NT2/D1 (cell line): ENCODE data around the gene DBN1.

Experiments
- DNase-seq: peaks from one replicate; pipeline ENCODE4 v3.0.0-alpha.2; 2011; ENCODE audit warnings: low read depth, low spot score
- H3K27me3 ChIP-seq: 2 replicates; pipeline ENCODE4 v1.6.0; 2011; ENCODE audit warnings: mild to moderate bottlenecking; ENCODE audit not compliant: insufficient read length, insufficient read depth
- H3K36me3 ChIP-seq: 2 replicates; pipeline ENCODE4 v1.6.1; 2011; ENCODE audit warnings: mild to moderate bottlenecking, low read length, mixed read lengths; ENCODE audit not compliant: insufficient read depth, insufficient read length
- H3K4me1 ChIP-seq: 2 replicates; pipeline ENCODE4 v1.5.1; 2011; ENCODE audit not compliant: insufficient read depth, insufficient read length
- H3K4me3 ChIP-seq: 2 replicates; pipeline ENCODE4 v1.5.1; 2011; ENCODE audit warnings: low read depth; ENCODE audit not compliant: insufficient read length
- H3K9ac ChIP-seq: 2 replicates; pipeline ENCODE4 v1.6.0; 2011; ENCODE audit warnings: low read depth; ENCODE audit not compliant: insufficient read length
- H3K9me3 ChIP-seq: 2 replicates; pipeline ENCODE4 v1.5.1; 2011; ENCODE audit warnings: mild to moderate bottlenecking, low read length; ENCODE audit not compliant: insufficient read depth
- SUZ12 ChIP-seq: IDR thresholded peaks from 2 replicates; pipeline ENCODE4 v1.6.1; 2011; ENCODE audit not compliant: insufficient read length, insufficient read depth; ENCODE audit errors: extremely low read depth
- YY1 ChIP-seq: IDR thresholded peaks from 2 replicates; pipeline ENCODE4 v1.6.1; 2011; ENCODE audit not compliant: insufficient read length, insufficient read depth
- ZNF274 ChIP-seq: IDR thresholded peaks from 2 replicates; pipeline ENCODE4 v1.6.1; 2011; ENCODE audit warnings: mild to moderate bottlenecking, low read depth, low read length

DBN1 gene

DNA sequence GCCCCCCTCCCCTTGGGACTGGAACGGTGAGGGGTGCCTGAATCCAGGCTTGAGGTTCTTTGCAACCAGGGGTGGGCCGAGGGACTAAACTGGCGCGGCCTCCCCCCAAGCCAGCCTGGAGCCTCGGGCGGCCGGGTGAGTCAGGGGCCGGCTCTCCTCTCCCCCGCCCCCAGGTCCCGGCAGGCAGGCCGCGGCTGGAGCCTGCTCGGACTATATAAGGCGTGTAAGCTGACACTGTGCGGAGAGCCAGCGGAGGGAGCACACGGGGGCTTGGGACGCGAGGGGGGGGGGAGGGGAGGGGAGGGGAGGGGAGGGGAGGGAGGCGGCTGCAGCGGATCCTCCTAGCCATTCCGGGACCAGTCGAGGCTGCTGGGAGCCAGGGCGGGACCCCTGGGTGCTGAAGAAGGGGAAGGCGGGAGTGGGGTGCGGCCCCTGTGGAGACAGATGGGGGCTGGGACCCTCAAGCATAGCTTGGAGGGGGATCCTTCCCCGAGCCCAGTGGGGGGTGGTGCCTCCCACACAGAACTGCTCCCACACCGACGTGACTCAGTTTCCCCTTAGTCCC is 23.4 kb upstream of the DBN1 start:
- Histone ChIP-seq H3K9me3 (no peaks in the 10 kb centered on the region), H3K4me1 (peaks cover 46% of the 10 kb centered on the region), H3K4me3 (peak overlapping the region; percentile 85), H3K9ac (peak overlapping the region; percentile 98), H3K27me3 (peaks cover 11% of the 10 kb centered on the region), H3K36me3 (peaks cover 44% of the 10 kb centered on the region)
- DNase-seq = peak; percentile 85
- TF ChIP-seq YY1 = no peak
- TF ChIP-seq ZNF274 = no peak
- no peak for TF ChIP-seq SUZ12

GRCh38 chr5:177496070-177496726 is 22.8 kb upstream of the DBN1 start:
- Histone ChIP-seq H3K9me3 (no peaks in the 10 kb centered on the region), H3K27me3 (peaks cover 11% of the 10 kb centered on the region), H3K9ac (peak overlapping the region; percentile 98), H3K4me1 (peaks cover 45% of the 10 kb centered on the region), H3K36me3 (peaks cover 49% of the 10 kb centered on the region), H3K4me3 (peak overlapping the region; percentile 67)
- TF ChIP-seq ZNF274 (no peak), YY1 (no peak), SUZ12 (no peak)
- no peak for DNase-seq

DNA sequence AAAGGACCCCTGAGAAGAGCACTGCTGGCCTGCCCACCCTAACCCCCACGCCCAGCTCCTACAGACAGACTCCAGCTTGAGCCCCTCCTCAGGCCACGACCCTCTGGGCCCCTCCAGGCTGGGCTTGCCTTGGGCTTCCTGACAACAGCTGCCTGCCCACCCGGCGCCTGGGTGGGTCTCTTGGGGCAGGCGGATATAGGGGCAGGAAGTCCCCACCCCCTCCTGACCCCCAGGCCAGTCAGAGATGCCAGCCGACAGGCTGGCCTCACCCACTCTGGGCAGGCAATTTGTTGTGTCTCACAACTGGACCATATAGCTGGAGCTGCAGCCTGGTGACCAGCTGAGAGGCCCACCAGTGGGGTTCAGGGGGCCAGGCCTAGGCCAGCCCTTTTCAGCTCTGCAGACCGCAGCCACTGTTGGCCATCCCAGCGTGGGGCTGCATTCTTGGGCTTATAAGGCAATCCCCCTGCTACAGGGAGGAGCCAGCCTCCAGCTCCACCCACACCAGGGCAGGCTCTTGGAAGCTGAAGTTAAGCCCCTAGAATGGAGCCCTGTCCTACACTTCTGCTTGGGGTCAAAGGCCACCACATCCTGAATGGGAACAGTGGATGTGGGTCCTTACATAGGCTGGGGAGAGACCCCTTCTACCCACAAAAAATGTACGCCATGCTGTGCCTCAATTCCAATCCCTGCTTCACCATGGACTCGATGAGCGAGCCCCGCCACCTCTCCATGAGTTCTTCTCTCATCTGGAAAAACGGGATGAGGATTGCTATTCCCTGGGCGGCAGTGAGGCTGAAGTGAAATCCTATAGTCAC is 22.0 kb upstream of the DBN1 start:
- TF ChIP-seq SUZ12 (no peak), ZNF274 (no peak), YY1 (no peak)
- H3K4me3 ChIP-seq = peak overlapping the region; percentile 67
- DNase-seq = peak; percentile 90
- H3K4me1 ChIP-seq = peaks cover 52% of the 10 kb centered on the region
- H3K36me3 ChIP-seq = peaks cover 57% of the 10 kb centered on the region
- H3K9me3 ChIP-seq = no peaks in the 10 kb centered on the region
- H3K27me3 ChIP-seq = peaks cover 11% of the 10 kb centered on the region
- peak overlapping the region; percentile 98 for H3K9ac ChIP-seq

- H3K9ac ChIP-seq = peak overlapping the region; percentile 76
- TF ChIP-seq YY1 = no peak
- no peak for TF ChIP-seq ZNF274
- H3K4me3 ChIP-seq = peak overlapping the region; percentile 67
- peaks cover 11% of the 10 kb centered on the region for H3K27me3 ChIP-seq
- H3K9me3 ChIP-seq = no peaks in the 10 kb centered on the region
- H3K36me3 ChIP-seq = peaks cover 65% of the 10 kb centered on the region
- peaks cover 60% of the 10 kb centered on the region for H3K4me1 ChIP-seq
- DNase-seq = peak; percentile 75
Measured at GRCh38 chr5:177494346-177495195, 21.1 kb upstream of the DBN1 start.

GRCh38 chr5:177493795-177494345 is 20.4 kb upstream of the DBN1 start:
- no peak for DNase-seq
- Histone ChIP-seq H3K9ac (peak overlapping the region; percentile 29), H3K36me3 (peaks cover 72% of the 10 kb centered on the region), H3K4me3 (no peak overlapping the region), H3K27me3 (peaks cover 9% of the 10 kb centered on the region), H3K4me1 (peaks cover 67% of the 10 kb centered on the region), H3K9me3 (no peaks in the 10 kb centered on the region)
- TF ChIP-seq SUZ12 = no peak
- TF ChIP-seq ZNF274 = no peak
- no peak for TF ChIP-seq YY1

DNA sequence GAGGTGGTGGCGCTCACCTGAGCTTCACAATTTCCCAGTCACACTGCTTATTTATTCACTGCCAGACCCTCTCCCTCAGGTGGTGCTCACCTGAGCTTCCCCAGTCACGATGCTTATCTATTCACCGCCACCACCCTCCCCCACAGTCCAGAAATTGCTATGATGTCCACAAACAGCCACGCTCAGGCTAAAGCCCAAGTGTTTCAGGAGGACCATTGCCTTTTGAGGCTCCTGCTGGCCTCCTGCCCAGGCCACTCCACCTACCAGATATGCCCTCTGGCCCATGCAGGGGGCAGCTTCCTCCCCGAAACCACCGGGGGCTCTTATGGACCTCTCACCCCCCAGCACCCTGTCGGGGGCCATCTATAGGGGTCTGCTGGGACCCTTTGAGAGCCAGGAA is 19.4 kb upstream of the DBN1 start:
- Histone ChIP-seq H3K4me3 (no peak overlapping the region), H3K9ac (peak overlapping the region; percentile 12), H3K36me3 (peaks cover 82% of the 10 kb centered on the region), H3K9me3 (no peaks in the 10 kb centered on the region), H3K4me1 (peaks cover 61% of the 10 kb centered on the region), H3K27me3 (no peaks in the 10 kb centered on the region)
- TF ChIP-seq ZNF274 (no peak), SUZ12 (no peak), YY1 (no peak)
- DNase-seq = no peak
